ENCODE results near the gene ZNF697.
"Not testable (repeated sequence)": the region's sequence is repeated elsewhere in the genome, so short reads cannot be mapped to it uniquely, and the experiment has no call there.

The ZNF697 gene

DNA sequence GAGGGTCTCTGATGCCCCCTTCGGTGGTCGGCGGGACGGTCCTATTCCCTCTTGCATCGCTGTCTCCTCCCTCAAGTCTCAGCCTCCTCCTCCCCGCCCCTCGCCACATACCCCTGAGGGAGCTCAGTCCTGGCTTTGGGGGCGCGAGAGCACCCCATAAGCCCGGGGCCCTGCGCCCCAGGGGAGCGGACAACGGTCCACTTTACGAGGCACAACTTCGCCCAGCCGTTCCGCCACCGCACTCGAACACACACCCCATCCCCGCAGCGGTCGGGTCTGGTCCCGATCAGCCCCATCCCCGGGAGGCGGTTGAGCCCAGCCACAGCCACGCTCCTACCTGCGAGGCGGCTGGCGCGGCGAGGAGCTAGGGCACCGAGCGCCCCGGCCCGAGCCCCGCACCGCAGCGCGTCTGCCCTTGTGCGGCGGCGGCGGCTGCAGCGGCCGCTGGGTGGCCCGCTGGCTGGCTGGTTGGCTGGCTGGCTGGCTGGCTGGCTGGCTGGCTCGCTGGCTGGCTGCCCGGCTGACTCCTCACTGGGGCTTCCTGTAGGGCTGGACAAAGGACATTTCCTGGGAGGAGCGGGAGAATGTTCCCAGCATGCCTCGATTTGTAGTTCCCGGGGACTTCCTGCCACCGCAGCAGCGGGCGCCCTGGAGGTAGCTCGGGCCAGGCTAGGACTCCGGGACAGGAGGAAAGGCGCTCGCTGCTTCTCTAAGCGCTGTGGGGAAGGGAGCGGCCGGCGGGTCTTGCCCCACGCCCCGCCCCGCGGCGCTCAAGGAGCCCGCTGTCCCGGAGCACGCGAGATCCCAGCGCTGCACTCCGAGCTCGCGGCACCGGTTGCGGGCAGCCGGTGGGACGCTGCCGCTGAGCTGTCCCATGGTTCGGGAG, at the start of gene ZNF697:
TSS of gene ZNF697 (minus strand) at position 533 of the 886 bp plus-strand sequence. CDS start 22,166 bp downstream, outside the sequence.
- Mint-ChIP-seq H3K9me3 (no peaks in the 10 kb centered on the region), H3K4me1 (peaks cover 12% of the 10 kb centered on the region)

GRCh38 chr1:119697598-119697997, 49.5 kb upstream of the ZNF697 start:
- Mint-ChIP-seq H3K27me3 (peaks cover 39% of the 10 kb centered on the region), H3K9me3 (peaks cover 17% of the 10 kb centered on the region), H3K4me1 (no peaks in the 10 kb centered on the region), H3K36me3 (peaks cover 1% of the 10 kb centered on the region), H3K4me3 (no peak overlapping the region), H3K27ac (no peak overlapping the region)
- CTCF ChIA-PET: no interaction called here
- DNase-seq: no peak

More for the DNA sequence above, at the start of gene ZNF697:
- H3K36me3 Mint-ChIP-seq: no peaks in the 10 kb centered on the region
- H3K4me3 Mint-ChIP-seq: peak within 1 kb of the TSS; percentile 72
- H3K27ac Mint-ChIP-seq: no peak within 1 kb of the TSS
- CTCF ChIA-PET: interaction anchor here (0.6 to 2.0 kb wide), 4 partner anchors 19 to 110 kb away, joined by 3 to 10 read pairs (median 4); no protein-coding TSS in a partner anchor
- peaks cover 87% of the 10 kb centered on the region for H3K27me3 Mint-ChIP-seq
- DNase-seq: peak; percentile 52

GRCh38 chr1:119696863-119697262, 48.8 kb upstream of the ZNF697 start:
- H3K9me3 Mint-ChIP-seq: peaks cover 12% of the 10 kb centered on the region
- not testable (repeated sequence) for H3K4me1 Mint-ChIP-seq, H3K4me3 Mint-ChIP-seq, DNase-seq, H3K36me3 Mint-ChIP-seq, H3K27ac Mint-ChIP-seq
- H3K27me3 Mint-ChIP-seq: peaks cover 35% of the 10 kb centered on the region
- CTCF ChIA-PET: interaction anchor here (1.3 kb wide), 1 partner anchor 21 kb away, joined by 4 read pairs; no protein-coding TSS in a partner anchor

GRCh38 chr1:119689511-119689910, 41.4 kb upstream of the ZNF697 start:
- DNase-seq: no peak
- H3K9me3 Mint-ChIP-seq: no peaks in the 10 kb centered on the region
- peaks cover 6% of the 10 kb centered on the region for H3K27me3 Mint-ChIP-seq
- no peaks in the 10 kb centered on the region for H3K4me1 Mint-ChIP-seq
- CTCF ChIA-PET: interaction anchor here (1.0 kb wide), 1 partner anchor 14 kb away, joined by 4 read pairs; no protein-coding TSS in a partner anchor
- H3K36me3 Mint-ChIP-seq: no peaks in the 10 kb centered on the region
- no peak overlapping the region for H3K27ac Mint-ChIP-seq
- H3K4me3 Mint-ChIP-seq: no peak overlapping the region

GRCh38 chr1:119688810-119689209, 40.7 kb upstream of the ZNF697 start:
- CTCF ChIA-PET: interaction anchor here (1.0 kb wide), 1 partner anchor 13 kb away, joined by 4 read pairs; no protein-coding TSS in a partner anchor
- Mint-ChIP-seq H3K4me3 (no peak overlapping the region), H3K9me3 (no peaks in the 10 kb centered on the region), H3K27me3 (peaks cover 5% of the 10 kb centered on the region), H3K4me1 (no peaks in the 10 kb centered on the region), H3K27ac (no peak overlapping the region), H3K36me3 (no peaks in the 10 kb centered on the region)
- DNase-seq: no peak

DNA sequence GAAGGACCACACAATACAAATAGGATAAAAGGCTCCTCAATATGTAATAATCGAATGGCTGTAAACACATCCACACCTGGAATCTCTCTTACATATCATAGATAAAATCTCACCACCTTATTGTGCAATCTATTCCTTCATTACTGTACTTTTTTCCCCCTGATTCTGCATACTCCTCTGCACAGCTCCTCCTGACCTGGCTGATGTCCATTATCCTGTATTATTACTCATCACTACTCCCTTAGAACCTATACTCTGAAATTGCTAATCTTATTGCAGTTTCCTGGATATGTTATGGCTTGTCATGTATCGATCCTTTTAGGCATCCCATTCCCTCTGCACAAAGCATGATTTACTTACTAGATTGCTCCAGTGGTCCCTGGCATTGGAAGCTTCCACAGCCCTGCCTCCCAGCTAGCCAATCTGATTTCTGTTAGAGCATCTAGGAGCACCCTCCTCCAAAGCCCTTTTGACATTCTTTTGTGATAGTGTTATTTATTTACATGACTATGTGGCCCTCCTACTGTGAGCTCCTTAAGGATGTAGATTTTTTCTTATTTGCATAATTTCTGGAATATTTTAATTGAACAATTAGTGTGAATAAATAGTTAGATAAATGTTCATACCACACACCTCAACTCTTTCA, 39.5 kb upstream of the ZNF697 start:
- Mint-ChIP-seq H3K36me3 (no peaks in the 10 kb centered on the region), H3K27me3 (peaks cover 13% of the 10 kb centered on the region), H3K9me3 (no peaks in the 10 kb centered on the region), H3K4me1 (no peaks in the 10 kb centered on the region), H3K27ac (no peak overlapping the region), H3K4me3 (no peak overlapping the region)
- CTCF ChIA-PET: interaction anchor here (1.5 kb wide), 1 partner anchor 12 kb away, joined by 4 read pairs; no protein-coding TSS in a partner anchor
- no peak for DNase-seq

GRCh38 chr1:119686661-119687060, 38.6 kb upstream of the ZNF697 start:
- Mint-ChIP-seq H3K27me3 (peaks cover 13% of the 10 kb centered on the region), H3K36me3 (no peaks in the 10 kb centered on the region), H3K4me3 (no peak overlapping the region), H3K4me1 (no peaks in the 10 kb centered on the region), H3K9me3 (no peaks in the 10 kb centered on the region), H3K27ac (no peak overlapping the region)
- CTCF ChIA-PET: interaction anchor here (1.5 kb wide), 1 partner anchor 11 kb away, joined by 4 read pairs; no protein-coding TSS in a partner anchor
- DNase-seq: no peak

GRCh38 chr1:119683893-119684292, 35.8 kb upstream of the ZNF697 start:
- Mint-ChIP-seq H3K4me3 (no peak overlapping the region), H3K4me1 (no peaks in the 10 kb centered on the region), H3K27ac (no peak overlapping the region), H3K27me3 (peaks cover 18% of the 10 kb centered on the region), H3K36me3 (no peaks in the 10 kb centered on the region), H3K9me3 (no peaks in the 10 kb centered on the region)
- DNase-seq: no peak
- CTCF ChIA-PET: interaction anchor here (0.6 to 1.1 kb wide), 2 partner anchors 9 to 73 kb away, joined by 3 read pairs; no protein-coding TSS in a partner anchor

DNA sequence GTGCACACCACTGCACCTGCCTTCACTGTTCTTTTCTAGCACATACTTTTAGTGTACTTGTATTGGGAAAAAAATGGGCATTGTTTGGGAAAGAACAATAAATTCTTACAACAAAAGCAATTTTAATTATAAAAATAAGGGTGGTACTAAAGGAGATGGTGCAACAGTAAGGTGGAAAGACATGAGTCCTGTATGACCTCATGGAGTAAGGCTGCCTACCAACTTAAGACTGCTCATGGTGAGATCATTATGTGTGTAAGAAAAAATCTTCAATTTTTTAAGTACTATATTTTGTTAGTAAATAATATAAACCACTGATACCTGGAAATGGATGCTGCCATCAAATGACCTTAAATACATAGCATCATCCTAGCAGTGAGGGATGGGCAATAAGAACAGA, 34.1 kb upstream of the ZNF697 start:
- no peak overlapping the region for H3K27ac Mint-ChIP-seq
- no peak for DNase-seq
- H3K9me3 Mint-ChIP-seq: no peaks in the 10 kb centered on the region
- CTCF ChIA-PET: no interaction called here
- no peaks in the 10 kb centered on the region for H3K4me1 Mint-ChIP-seq
- H3K27me3 Mint-ChIP-seq: peaks cover 18% of the 10 kb centered on the region
- no peak overlapping the region for H3K4me3 Mint-ChIP-seq
- no peaks in the 10 kb centered on the region for H3K36me3 Mint-ChIP-seq

- CTCF ChIA-PET: no interaction called here
These were observed 33.5 kb upstream of the ZNF697 start for GRCh38 chr1:119681560-119681959.

DNA sequence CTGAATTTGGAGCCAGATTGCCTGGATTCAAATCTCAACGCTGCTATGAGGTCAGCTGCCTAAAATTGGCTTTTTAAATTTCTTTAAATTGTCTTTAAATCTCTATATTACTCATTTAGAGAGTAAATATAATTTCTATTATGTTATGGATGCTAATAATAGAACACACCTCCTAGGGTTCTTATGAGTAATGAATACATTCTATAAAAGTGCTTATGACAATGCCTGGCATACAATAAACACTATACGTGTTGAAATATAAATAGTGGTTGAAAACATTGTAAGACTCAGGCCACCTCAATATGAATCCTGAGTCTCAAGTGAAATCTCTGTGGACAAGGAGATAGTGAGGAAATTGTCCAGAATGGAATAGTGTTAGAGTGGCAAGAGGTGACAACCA, 32.7 kb upstream of the ZNF697 start:
- no peak overlapping the region for H3K27ac Mint-ChIP-seq
- H3K27me3 Mint-ChIP-seq: peaks cover 25% of the 10 kb centered on the region
- no peak overlapping the region for H3K4me3 Mint-ChIP-seq
- no peak for DNase-seq
- H3K9me3 Mint-ChIP-seq: no peaks in the 10 kb centered on the region
- CTCF ChIA-PET: interaction anchor here (8.1 kb wide), 1 partner anchor 64 kb away, joined by 120 read pairs; no protein-coding TSS in a partner anchor
- peaks cover under 1% of the 10 kb centered on the region for H3K4me1 Mint-ChIP-seq
- H3K36me3 Mint-ChIP-seq: no peaks in the 10 kb centered on the region

More at GRCh38 chr1:119681560-119681959, 33.5 kb upstream of the ZNF697 start:
- H3K27me3 Mint-ChIP-seq: peaks cover 21% of the 10 kb centered on the region
- no peaks in the 10 kb centered on the region for H3K4me1 Mint-ChIP-seq
- no peak for DNase-seq
- no peak overlapping the region for H3K4me3 Mint-ChIP-seq
- no peaks in the 10 kb centered on the region for H3K36me3 Mint-ChIP-seq
- no peaks in the 10 kb centered on the region for H3K9me3 Mint-ChIP-seq
- H3K27ac Mint-ChIP-seq: no peak overlapping the region

DNA sequence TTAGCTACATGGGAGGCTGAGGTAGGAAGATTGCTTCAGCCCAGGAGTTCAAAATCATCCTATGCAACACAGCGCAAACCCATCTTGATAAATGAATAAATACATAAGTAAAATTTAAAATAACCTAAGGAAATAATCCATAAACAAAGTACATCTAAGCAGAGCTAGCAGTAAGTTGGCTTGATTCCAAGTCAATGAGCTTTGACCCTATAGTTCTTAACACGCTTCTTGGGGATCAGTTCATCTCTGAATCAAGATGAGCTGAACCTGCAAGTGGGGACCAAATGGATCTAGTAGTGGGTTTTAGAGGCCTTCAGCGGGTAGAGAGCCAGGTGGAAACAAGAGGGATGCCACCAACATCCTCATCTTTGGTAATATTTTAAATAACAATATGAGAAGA, 32.1 kb upstream of the ZNF697 start:
- Mint-ChIP-seq H3K36me3 (no peaks in the 10 kb centered on the region), H3K4me1 (peaks cover 5% of the 10 kb centered on the region), H3K27me3 (peaks cover 31% of the 10 kb centered on the region), H3K27ac (no peak overlapping the region), H3K9me3 (no peaks in the 10 kb centered on the region), H3K4me3 (no peak overlapping the region)
- CTCF ChIA-PET: interaction anchor here (8.1 kb wide), 1 partner anchor 63 kb away, joined by 120 read pairs; no protein-coding TSS in a partner anchor
- DNase-seq: no peak

- Mint-ChIP-seq H3K27ac (no peak overlapping the region), H3K4me1 (peaks cover 5% of the 10 kb centered on the region), H3K36me3 (no peaks in the 10 kb centered on the region), H3K27me3 (peaks cover 33% of the 10 kb centered on the region), H3K4me3 (no peak overlapping the region), H3K9me3 (no peaks in the 10 kb centered on the region)
- CTCF ChIA-PET: interaction anchor here (8.1 to 8.9 kb wide), 2 partner anchors 62 to 69 kb away, joined by 84 to 120 read pairs; no protein-coding TSS in a partner anchor
- DNase-seq: no peak
These were observed 31.2 kb upstream of the ZNF697 start for GRCh38 chr1:119679223-119679622.

GRCh38 chr1:119676571-119677206, 28.6 kb upstream of the ZNF697 start:
- H3K27ac Mint-ChIP-seq: no peak overlapping the region
- CTCF ChIA-PET: interaction anchor here (0.9 to 8.9 kb wide), 10 partner anchors 12 to 393 kb away, joined by 3 to 120 read pairs (median 4); no protein-coding TSS in a partner anchor

More at GRCh38 chr1:119676571-119677206, 28.6 kb upstream of the ZNF697 start:
- no peak for DNase-seq
- H3K4me1 Mint-ChIP-seq: peaks cover 5% of the 10 kb centered on the region
- no peaks in the 10 kb centered on the region for H3K36me3 Mint-ChIP-seq
- H3K4me3 Mint-ChIP-seq: no peak overlapping the region
- H3K9me3 Mint-ChIP-seq: no peaks in the 10 kb centered on the region
- peaks cover 39% of the 10 kb centered on the region for H3K27me3 Mint-ChIP-seq
